Measurements from ENCODE around the gene R3HDM1.

- no peak for TF ChIP-seq CTCF (IDR thresholded peaks at IDR 0.05)
- TF ChIP-seq POLR2A (IDR thresholded peaks at IDR 0.05): no peak
These were observed 205.3 kb downstream of the R3HDM1 start for GRCh38 chr2:135736546-135736945.
